Measurements from ENCODE around the gene DGKI.
"Not testable (repeated sequence)": the region's sequence is repeated elsewhere in the genome, so short reads cannot be mapped to it uniquely, and the experiment has no call there.

- TF ChIP-seq ZNF274 (IDR thresholded peaks at IDR 0.05; ENCODE audit: low read depth, low read length); SUZ12 (IDR thresholded peaks at IDR 0.05; ENCODE audit: extremely low read depth, insufficient read depth, insufficient read length): not testable (repeated sequence)
These were observed 398.2 kb downstream of the DGKI start for GRCh38 chr7:137448572-137448971.

Measured in NT2/D1 (cell line).